ENCODE measurements around the gene LGI4. TPM values are rescaled to one million over a fixed set of nuclear protein-coding genes. Genes with fewer than 3 reads are reported as not detected.
A peak's percentile ranks its signal among the peaks of the same experiment; 100 is the strongest.

LGI4 gene
- polyA plus RNA-seq, 2 of the 4 experiments (the other 2 are of a cell fraction), result 0.06 to 0.09 TPM

DNA sequence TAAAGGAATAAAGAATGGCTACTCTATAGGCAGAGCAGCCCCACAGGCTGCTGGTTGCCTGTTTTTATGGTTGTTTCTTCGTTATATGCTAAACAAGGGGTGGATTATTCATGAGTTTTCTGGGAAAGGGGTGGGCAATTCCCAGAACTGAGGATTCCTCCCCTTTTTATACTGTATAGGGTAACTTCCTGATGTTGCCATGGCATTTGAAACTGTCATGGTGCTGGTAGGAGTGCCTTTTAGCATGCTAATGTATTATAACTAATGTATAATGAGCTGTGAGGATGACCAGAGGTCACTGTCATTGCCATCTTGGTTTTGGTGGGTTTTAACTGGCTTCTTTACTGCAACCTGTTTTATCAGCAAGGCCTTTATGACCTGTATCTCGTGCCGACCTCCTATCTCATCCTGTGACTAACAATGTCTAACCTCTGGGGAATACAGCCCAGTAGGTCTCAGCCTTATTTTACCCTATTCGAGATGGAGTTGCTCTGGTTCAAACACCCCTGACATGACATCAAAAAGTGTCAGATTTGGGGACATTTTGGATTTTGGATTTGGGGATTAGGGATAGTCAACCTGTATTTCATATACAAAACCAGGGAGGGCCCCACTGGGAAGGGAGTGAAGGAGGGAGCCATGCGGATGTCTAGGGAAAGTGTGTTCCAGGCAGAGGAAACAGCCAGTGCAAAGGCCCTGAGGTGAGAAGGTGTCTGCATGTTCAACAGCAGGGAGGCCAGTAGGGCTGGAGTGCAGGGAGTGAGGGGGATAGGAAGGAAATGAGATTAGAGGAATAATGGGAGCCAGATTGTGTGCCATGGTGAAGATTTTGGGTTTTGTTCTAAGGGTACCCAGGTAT is 30.6 kb upstream of the LGI4 start:
- Histone ChIP-seq H3K27ac (no peak overlapping the region), H3K4me3 (no peak overlapping the region), H3K4me2 (no peak overlapping the region), H3K4me1 (0 out of 3 replicates have a peak, but pooled peaks cover 3% of the 10 kb centered on the region), H3K9me3 (peaks cover 51% of the 10 kb centered on the region)
- WGBS (ENCODE audit: missing lambda C conversion rate), result 81% methylated on average over 5 of the region's 5 CpGs
- ChIA-PET CTCF (no interaction called here), POLR2A (no interaction called here)
- no peak for ATAC-seq
- no peak for TF ChIP-seq KDM1A (IDR thresholded peaks at IDR 0.05; ENCODE audit: low read depth)
- no peak for TF ChIP-seq PHF8 (IDR thresholded peaks at IDR 0.05; ENCODE audit: borderline replicate concordance, low read depth)
- no peak for TF ChIP-seq BHLHE40 (IDR thresholded peaks at IDR 0.05; ENCODE audit: low read depth, low read length)
- TF ChIP-seq ESRRA (IDR thresholded peaks at IDR 0.05; ENCODE audit: borderline replicate concordance, low read length), result no peak
- TF ChIP-seq, protein P1, sequence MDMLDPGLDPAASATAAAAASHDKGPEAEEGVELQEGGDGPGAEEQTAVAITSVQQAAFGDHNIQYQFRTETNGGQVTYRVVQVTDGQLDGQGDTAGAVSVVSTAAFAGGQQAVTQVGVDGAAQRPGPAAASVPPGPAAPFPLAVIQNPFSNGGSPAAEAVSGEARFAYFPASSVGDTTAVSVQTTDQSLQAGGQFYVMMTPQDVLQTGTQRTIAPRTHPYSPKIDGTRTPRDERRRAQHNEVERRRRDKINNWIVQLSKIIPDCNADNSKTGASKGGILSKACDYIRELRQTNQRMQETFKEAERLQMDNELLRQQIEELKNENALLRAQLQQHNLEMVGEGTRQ (IDR thresholded peaks at IDR 0.05), result no peak
- TF ChIP-seq MYC (IDR thresholded peaks at IDR 0.05; ENCODE audit: borderline replicate concordance, low read length), result no peak
- no peak for TF ChIP-seq EP300 (IDR thresholded peaks at IDR 0.05)
- no peak for TF ChIP-seq HOXB5 (CRISPR knock-in tag; IDR thresholded peaks at IDR 0.05)
- no peak for TF ChIP-seq HOXB13 (CRISPR knock-in tag; IDR thresholded peaks at IDR 0.05; ENCODE audit: low read depth)
- TF ChIP-seq NFE2L2 (conservative IDR thresholded peaks at IDR 0.05; ENCODE audit: low read length), result no peak
- no peak for TF ChIP-seq RFX5 (IDR thresholded peaks at IDR 0.05)
- no peak for TF ChIP-seq CHD4 (IDR thresholded peaks at IDR 0.05; ENCODE audit: borderline replicate concordance)
- no peak for TF ChIP-seq HES2 (IDR thresholded peaks at IDR 0.05)
- no peak for TF ChIP-seq ZNF302 (CRISPR knock-in tag; IDR thresholded peaks at IDR 0.05)
- no peak for TF ChIP-seq CBX2 (IDR thresholded peaks at IDR 0.05; ENCODE audit: borderline replicate concordance, low read depth)
- TF ChIP-seq CHD2 (IDR thresholded peaks at IDR 0.05; ENCODE audit: low read length, partially characterized antibody), result no peak
- TF ChIP-seq JUN (IDR thresholded peaks at IDR 0.05), result no peak
- TF ChIP-seq FOSL2 (IDR thresholded peaks at IDR 0.05), result no peak
- TF ChIP-seq FOSL2 (CRISPR knock-in tag; IDR thresholded peaks at IDR 0.05), result no peak
- no peak for TF ChIP-seq FOXS1 (CRISPR knock-in tag; IDR thresholded peaks at IDR 0.05)
- DNase-seq (ENCODE audit: low read depth in 1 of 2, low spot score in 1 of 2), result no peak
- peak; percentile 54 for FAIRE-seq

DNA sequence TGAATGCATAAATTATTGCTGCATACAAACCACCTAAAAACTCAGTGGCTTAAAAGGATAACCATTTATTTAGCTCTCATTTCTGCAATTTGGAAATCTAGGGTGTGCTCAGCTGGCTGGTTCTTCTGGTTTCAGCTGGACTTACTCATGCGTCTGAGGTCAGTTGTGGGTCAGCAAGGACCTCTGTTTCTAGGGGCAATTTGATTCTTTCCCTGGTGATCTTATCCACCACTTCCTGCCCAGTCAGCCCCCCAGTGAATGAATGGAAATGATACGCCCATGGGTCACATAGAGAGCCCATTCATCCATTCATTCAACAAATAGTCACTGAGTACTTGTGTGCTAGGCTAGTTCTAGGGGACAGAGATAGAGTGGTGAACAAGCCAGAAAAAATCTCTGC is 29.6 kb upstream of the LGI4 start:
- Histone ChIP-seq H3K4me1 (0 out of 3 replicates have a peak, but pooled peaks cover 3% of the 10 kb centered on the region), H3K4me3 (no peak overlapping the region), H3K4me2 (no peak overlapping the region), H3K27ac (no peak overlapping the region), H3K9me3 (peaks cover 51% of the 10 kb centered on the region)
- WGBS (ENCODE audit: missing lambda C conversion rate), result 92% methylated on average over 2 of the region's 2 CpGs
- ChIA-PET CTCF (interaction anchor here (1.4 to 13.8 kb wide), 3 partner anchors 12 to 54 kb away, joined by 4 to 163 read pairs (median 35); partner anchors contain the start of genes FXYD5 and FXYD7), POLR2A (no interaction called here)
- no peak for DNase-seq (ENCODE audit: low read depth in 1 of 2, low spot score in 1 of 2)
- ATAC-seq, result no peak
- FAIRE-seq, result peak; percentile 43
- TF ChIP-seq MAFK (IDR thresholded peaks at IDR 0.05; ENCODE audit: partially characterized antibody) (no peak), NR3C1 (IDR thresholded peaks at IDR 0.05) (no peak), HES2 (IDR thresholded peaks at IDR 0.05) (0 out of 2 replicates have a peak, but pooled peaks have one; percentile 7)

All from A549 (cell line).